ENCODE data around the gene KCNQ1OT1. TPM values are rescaled to one million over a fixed set of nuclear protein-coding genes. Genes with fewer than 3 reads are reported as not detected.

KCNQ1OT1 gene
- total RNA-seq, 4 donors from 2014 or later = 6.3 to 8.0 (median 7.7) TPM

- Histone ChIP-seq H3K27ac (no peak overlapping the region), H3K4me1 (no peaks in the 10 kb centered on the region), H3K4me3 (no peak overlapping the region), H3K9me3 (peaks cover 6 to 100% (median 41%) of the 10 kb centered on the region in 4 donors), H3K27me3 (no peaks in the 10 kb centered on the region), H3K36me3 (no peaks in the 10 kb centered on the region)
- no peak for TF ChIP-seq POLR2A (IDR thresholded peaks at IDR 0.05)
- no peak for TF ChIP-seq EP300 (IDR thresholded peaks at IDR 0.05)
- no peak for TF ChIP-seq CTCF (IDR thresholded peaks at IDR 0.05)
- 86 to 100% methylated on average over 1 of the region's 1 CpG for WGBS, 2 donors
- no peak for DNase-seq (ENCODE audit: low spot score in 2 of 2)
Measured at GRCh38 chr11:2647167-2647566, 52.6 kb downstream of the KCNQ1OT1 start.

GRCh38 chr11:2645779-2646118 lies 54.0 kb downstream of the KCNQ1OT1 start:
- Histone ChIP-seq H3K4me1 (no peaks in the 10 kb centered on the region), H3K4me3 (no peak overlapping the region), H3K9me3 (peaks cover 6 to 100% (median 41%) of the 10 kb centered on the region in 4 donors), H3K36me3 (no peaks in the 10 kb centered on the region), H3K27ac (no peak overlapping the region), H3K27me3 (no peaks in the 10 kb centered on the region)
- DNase-seq (ENCODE audit: low spot score in 2 of 2) = no peak
- TF ChIP-seq CTCF (IDR thresholded peaks at IDR 0.05) (no peak), EP300 (IDR thresholded peaks at IDR 0.05) (no peak), POLR2A (IDR thresholded peaks at IDR 0.05) (no peak)
- 92 to 100% methylated on average over 1 of the region's 1 CpG for WGBS, 2 donors

- Histone ChIP-seq H3K27me3 (no peaks in the 10 kb centered on the region), H3K4me1 (no peaks in the 10 kb centered on the region), H3K9me3 (peaks cover 1 to 100% (median 37%) of the 10 kb centered on the region in 4 donors), H3K4me3 (no peak overlapping the region), H3K36me3 (peaks cover 0 to under 1% (median 0%) of the 10 kb centered on the region in 3 donors), H3K27ac (no peak overlapping the region)
- DNase-seq (ENCODE audit: low spot score in 2 of 2) = no peak
- TF ChIP-seq POLR2A (IDR thresholded peaks at IDR 0.05) (no peak), EP300 (IDR thresholded peaks at IDR 0.05) (no peak), CTCF (IDR thresholded peaks at IDR 0.05) (no peak)
- WGBS, 2 donors = 98 to 100% methylated on average over 4 of the region's 4 CpGs
Measured at GRCh38 chr11:2644844-2645778, 54.7 kb downstream of the KCNQ1OT1 start.

- H3K9me3 ChIP-seq = peaks cover 0 to 99% (median 35%) of the 10 kb centered on the region in 4 donors
- no peak for DNase-seq (ENCODE audit: low spot score in 2 of 2)
- 87 to 94% methylated on average over 3 of the region's 3 CpGs for WGBS, 2 donors
Measured at GRCh38 chr11:2643746-2644145, 56.0 kb downstream of the KCNQ1OT1 start.

More at GRCh38 chr11:2643746-2644145, 56.0 kb downstream of the KCNQ1OT1 start:
- TF ChIP-seq EP300 (IDR thresholded peaks at IDR 0.05) (no peak), CTCF (IDR thresholded peaks at IDR 0.05) (no peak), POLR2A (IDR thresholded peaks at IDR 0.05) (no peak)
- Histone ChIP-seq H3K27me3 (no peaks in the 10 kb centered on the region), H3K4me3 (no peak overlapping the region), H3K27ac (no peak overlapping the region), H3K36me3 (peaks cover 0 to 6% (median 0%) of the 10 kb centered on the region in 3 donors), H3K4me1 (no peaks in the 10 kb centered on the region)
